Measurements from ENCODE around the gene GRHL1.

Gene GRHL1

GRCh38 chr2:9949992-9950520 lies 1.4 kb upstream of the GRHL1 start:
- DNase-seq = no peak

- peak; percentile 39 for DNase-seq
These were observed 797 bp upstream of the GRHL1 start for GRCh38 chr2:9950521-9951271.

- DNase-seq = no peak
These were observed 296 bp upstream of the GRHL1 start for GRCh38 chr2:9951272-9951521.

- DNase-seq = no peak
These were observed 819 bp downstream of the GRHL1 start for GRCh38 chr2:9952286-9952737.

GRCh38 chr2:9952856-9953503 lies 1.5 kb downstream of the GRHL1 start:
- DNase-seq = no peak

- DNase-seq = no peak
These were observed 2.6 kb downstream of the GRHL1 start for GRCh38 chr2:9954136-9954535.

- no peak for DNase-seq
These were observed 6.6 kb downstream of the GRHL1 start for GRCh38 chr2:9958057-9958456.

GRCh38 chr2:9959262-9959661 lies 7.8 kb downstream of the GRHL1 start:
- DNase-seq = no peak

- DNase-seq = no peak
These were observed 9.5 kb downstream of the GRHL1 start for GRCh38 chr2:9961013-9961412.

GRCh38 chr2:9964334-9964980 lies 13.0 kb downstream of the GRHL1 start:
- DNase-seq = no peak

- no peak for DNase-seq
These were observed 13.8 kb downstream of the GRHL1 start for GRCh38 chr2:9965119-9965822.

- DNase-seq = no peak
These were observed 15.1 kb downstream of the GRHL1 start for GRCh38 chr2:9966491-9967022.

GRCh38 chr2:9967053-9967775 lies 15.7 kb downstream of the GRHL1 start:
- no peak for DNase-seq

GRCh38 chr2:9968553-9969497 lies 17.3 kb downstream of the GRHL1 start:
- DNase-seq = no peak

- no peak for DNase-seq
These were observed 18.9 kb downstream of the GRHL1 start for GRCh38 chr2:9970200-9971044.

GRCh38 chr2:9971105-9971818 lies 19.8 kb downstream of the GRHL1 start:
- DNase-seq = no peak

- DNase-seq = no peak
These were observed 20.4 kb downstream of the GRHL1 start for GRCh38 chr2:9971890-9972289.

GRCh38 chr2:9972621-9973479 lies 21.4 kb downstream of the GRHL1 start:
- no peak for DNase-seq

GRCh38 chr2:9973690-9974089 lies 22.2 kb downstream of the GRHL1 start:
- no peak for DNase-seq

Measured in activated CD4-positive, alpha-beta T cell treated with anti-CD3 and anti-CD28 coated beads for 48 hours (primary cell).